Liver (tissue), 9 donors: ENCODE data around the gene DPY19L1. TPM values are rescaled to one million over a fixed set of nuclear protein-coding genes. Genes with fewer than 3 reads are reported as not detected.
"Not testable (repeated sequence)": the region's sequence is repeated elsewhere in the genome, so short reads cannot be mapped to it uniquely, and the experiment has no call there.

Experiments used
- DNase-seq: peaks from one replicate; pipeline ENCODE4 v3.0.0-alpha.2; 2017; ENCODE audit warnings: low spot score
- H3K27ac ChIP-seq, 2 donors: one replicate each; pipeline ENCODE4 v1.7.0; 2013; ENCODE audit warnings: inconsistent platforms in 2 of 2, low read length in 2 of 2, control low read depth in 1 of 2, low read depth in 1 of 2, mild to moderate bottlenecking in 1 of 2
- H3K27me3 ChIP-seq, 4 donors: one replicate each; pipeline versions ENCODE4 v1.6.1 to v1.7.0; 2013; ENCODE audit warnings: low read length in 3 of 4, inconsistent platforms in 1 of 4, mild to moderate bottlenecking in 1 of 4, moderate library complexity in 1 of 4; ENCODE audit not compliant: control insufficient read depth in 4 of 4, insufficient read depth in 4 of 4
- H3K36me3 ChIP-seq, 4 donors: one replicate each; pipeline versions ENCODE4 v1.6.1 to v1.7.0; 2013; ENCODE audit warnings: low read length in 3 of 4, mild to moderate bottlenecking in 3 of 4, low read depth in 1 of 4, moderate library complexity in 1 of 4; ENCODE audit not compliant: control insufficient read depth in 4 of 4, insufficient read depth in 3 of 4
- H3K4me1 ChIP-seq, 4 donors: one replicate each; pipeline versions ENCODE4 v1.6.1 to v1.7.0; 2013; ENCODE audit warnings: low read length in 3 of 4, mild to moderate bottlenecking in 3 of 4, moderate library complexity in 1 of 4; ENCODE audit not compliant: control insufficient read depth in 4 of 4, insufficient read depth in 4 of 4
- H3K4me3 ChIP-seq, 3 donors: one replicate each; pipeline versions ENCODE4 v1.6.1 to v1.7.0; 2013; ENCODE audit warnings: low read length in 3 of 3, control low read depth in 1 of 3, low read depth in 1 of 3, mild to moderate bottlenecking in 1 of 3
- H3K9ac ChIP-seq, 2 donors: one replicate each; pipeline ENCODE4 v1.7.0; 2013; ENCODE audit warnings: low read length in 2 of 2, mild to moderate bottlenecking in 2 of 2, moderate library complexity in 2 of 2, control low read depth in 1 of 2, low read depth in 1 of 2
- H3K9me3 ChIP-seq, 4 donors: one replicate each; pipeline versions ENCODE4 v1.6.1 to v1.7.0; 2013; ENCODE audit warnings: low read length in 3 of 4; ENCODE audit not compliant: control insufficient read depth in 4 of 4
- ATF3 ChIP-seq: IDR thresholded peaks from 2 replicates; pipeline ENCODE4 v1.6.1; 2016; ENCODE audit warnings: antibody characterized with exemption
- EGR1 ChIP-seq, 2 donors: IDR thresholded peaks; 2 replicates each; pipeline ENCODE4 v1.6.1; 2016 to 2018; ENCODE audit warnings: antibody characterized with exemption in 2 of 2, low read depth in 2 of 2
- FOXA1 ChIP-seq: IDR thresholded peaks from 2 replicates; pipeline ENCODE4 v1.6.1; 2016; ENCODE audit warnings: antibody characterized with exemption
- FOXA2 ChIP-seq: IDR thresholded peaks from 2 replicates; pipeline ENCODE4 v1.6.1; 2016; ENCODE audit warnings: antibody characterized with exemption
- GABPA ChIP-seq, 2 donors: IDR thresholded peaks in 1 of 2; conservative IDR thresholded peaks in 1 of 2; 2 replicates each; pipeline ENCODE4 v1.6.1; 2016; ENCODE audit warnings: antibody characterized with exemption in 2 of 2, mild to moderate bottlenecking in 1 of 2, moderate library complexity in 1 of 2
- HNF4A ChIP-seq, 2 donors: conservative IDR thresholded peaks; 2 replicates each; pipeline ENCODE4 v1.6.1; 2016; ENCODE audit warnings: antibody characterized with exemption in 2 of 2, mild to moderate bottlenecking in 2 of 2
- HNF4G ChIP-seq: IDR thresholded peaks from 2 replicates; pipeline ENCODE4 v1.6.1; 2016; ENCODE audit warnings: antibody characterized with exemption
- JUND ChIP-seq, 2 donors: IDR thresholded peaks; 2 replicates each; pipeline ENCODE4 v1.6.1; 2016; ENCODE audit warnings: antibody characterized with exemption in 2 of 2
- MAX ChIP-seq: IDR thresholded peaks from 2 replicates; pipeline ENCODE4 v1.6.1; 2016; ENCODE audit warnings: antibody characterized with exemption
- NR2F2 ChIP-seq: IDR thresholded peaks from 2 replicates; pipeline ENCODE4 v1.6.1; 2016; ENCODE audit warnings: antibody characterized with exemption
- RAD21 ChIP-seq, 2 donors: IDR thresholded peaks; 2 replicates each; pipeline ENCODE4 v1.6.1; 2016; ENCODE audit warnings: antibody characterized with exemption in 2 of 2, mild to moderate bottlenecking in 2 of 2
- REST ChIP-seq: IDR thresholded peaks from 2 replicates; pipeline ENCODE4 v1.6.1; 2016; ENCODE audit warnings: antibody characterized with exemption, mild to moderate bottlenecking
- RXRA ChIP-seq, 2 donors: IDR thresholded peaks; 2 replicates each; pipeline ENCODE4 v1.6.1; 2017 to 2018; ENCODE audit warnings: antibody characterized with exemption in 2 of 2, mild to moderate bottlenecking in 1 of 2
- SP1 ChIP-seq: IDR thresholded peaks from 2 replicates; pipeline ENCODE4 v1.6.1; 2018; ENCODE audit warnings: antibody characterized with exemption, mild to moderate bottlenecking
- YY1 ChIP-seq: IDR thresholded peaks from 2 replicates; pipeline ENCODE4 v1.6.1; 2016; ENCODE audit warnings: antibody characterized with exemption, mild to moderate bottlenecking
- ZBTB33 ChIP-seq: IDR thresholded peaks from 2 replicates; pipeline ENCODE4 v1.6.1; 2016; ENCODE audit warnings: antibody characterized with exemption
- WGBS: extraction: QIAGEN DNeasy Blood & Tissue Kit; methylation state at CpG from one replicate; pipeline ENCODE4 v1.1.7; 2013; 5-methylcytosine and 5-hydroxymethylcytosine counted together
- polyA plus RNA-seq, 2 donors: library from polyadenylated mRNA; stranded (reverse) in 1 of 2; unstranded in 1 of 2; fragments of 200-250 nt in 1 of 2; fragments of >200 nt in 1 of 2; fragmentation: Nextera tagmentation in 1 of 2; extraction: Ambion mirVana in 1 of 2; gene quantifications; one replicate each; pipeline versions ENCODE4 v1.2.1 to v1.2.3, GENCODE V29; 2013 to 2015
- total RNA-seq, 2 donors: library from RNA; depleted of rRNA; stranded (reverse); fragments of >200 nt; gene quantifications; one replicate each; pipeline ENCODE4 v1.2.3, GENCODE V29; 2014
- donor health status: healthy.
- donor health status: healthy.
- donor health status: healthy.
- donor health status: healthy.
- donor health status: healthy.

Gene DPY19L1
- total and polyA plus RNA-seq, 4 donors = 3.9 to 24.2 (median 16.9) TPM

GRCh38 chr7:34912236-34912635 is 125.0 kb downstream of the DPY19L1 start:
- no peaks in the 10 kb centered on the region for H3K36me3 ChIP-seq
- no peak overlapping the region for H3K9ac ChIP-seq
- no peaks in the 10 kb centered on the region for H3K27me3 ChIP-seq
- H3K4me1 ChIP-seq = no peaks in the 10 kb centered on the region
- no peak for DNase-seq
- H3K27ac ChIP-seq = no peak overlapping the region
- no peak for TF ChIP-seq MAX
- no peak for TF ChIP-seq FOXA2
- TF ChIP-seq REST = no peak
- TF ChIP-seq EGR1 (IDR thresholded peaks at IDR 0.05; ENCODE audit: low read depth in 2 of 2) = no peak
- TF ChIP-seq ATF3 = no peak
- TF ChIP-seq HNF4G = no peak
- peaks cover 0 to 9% (median 1%) of the 10 kb centered on the region in 4 donors for H3K9me3 ChIP-seq
- no peak overlapping the region for H3K4me3 ChIP-seq
- 98% methylated on average over 2 of the region's 2 CpGs for WGBS

- 30% methylated on average over 30 of the region's 30 CpGs for WGBS
- H3K9me3 ChIP-seq, H3K4me3 ChIP-seq, H3K4me1 ChIP-seq, H3K36me3 ChIP-seq, H3K27ac ChIP-seq, H3K27me3 ChIP-seq, H3K9ac ChIP-seq, DNase-seq: not testable (repeated sequence)
Observed at GRCh38 chr7:34906266-34906850, 130.9 kb downstream of the DPY19L1 start.

GRCh38 chr7:34904987-34905386 is 132.3 kb downstream of the DPY19L1 start:
- no peak overlapping the region for H3K27ac ChIP-seq
- H3K9me3 ChIP-seq = no peaks in the 10 kb centered on the region
- no peak for DNase-seq
- no peak overlapping the region for H3K4me3 ChIP-seq
- WGBS = 79% methylated on average over 4 of the region's 4 CpGs
- no peaks in the 10 kb centered on the region for H3K4me1 ChIP-seq
- H3K36me3 ChIP-seq = no peaks in the 10 kb centered on the region
- H3K27me3 ChIP-seq = no peaks in the 10 kb centered on the region
- no peak overlapping the region for H3K9ac ChIP-seq
- no peak for TF ChIP-seq EGR1 (IDR thresholded peaks at IDR 0.05; ENCODE audit: low read depth in 2 of 2)
- no peak for TF ChIP-seq RAD21 (IDR thresholded peaks at IDR 0.05)
- TF ChIP-seq MAX = no peak
- no peak for TF ChIP-seq NR2F2
- no peak for TF ChIP-seq HNF4A (conservative IDR thresholded peaks at IDR 0.05)
- no peak for TF ChIP-seq JUND (IDR thresholded peaks at IDR 0.05)
- no peak for TF ChIP-seq RXRA (IDR thresholded peaks at IDR 0.05)
- no peak for TF ChIP-seq SP1
- no peak for TF ChIP-seq ATF3
- no peak for TF ChIP-seq REST
- no peak for TF ChIP-seq HNF4G
- no peak for TF ChIP-seq ZBTB33
- TF ChIP-seq FOXA1 = no peak
- TF ChIP-seq GABPA (IDR thresholded peaks at IDR 0.05 in 1 of 2, conservative IDR thresholded peaks at IDR 0.05 in 1 of 2) = no peak
- no peak for TF ChIP-seq YY1
